Right renal cortex interstitium (tissue), 3 donors: ENCODE data around the gene USP48. TPM values are rescaled to one million over a fixed set of nuclear protein-coding genes. Genes with fewer than 3 reads are reported as not detected.
"Not testable (repeated sequence)": the region's sequence is repeated elsewhere in the genome, so short reads cannot be mapped to it uniquely, and the experiment has no call there.

Experiments used
- DNase-seq, 3 donors: peaks; one replicate each; pipeline ENCODE4 v3.0.0-alpha.2; 2013; ENCODE audit warnings: low read depth in 3 of 3, low spot score in 2 of 3
- polyA plus RNA-seq, 3 donors: library from polyadenylated mRNA; unstranded; fragments of 120-200 nt; gene quantifications; one replicate each; pipeline ENCODE4 v1.2.1, GENCODE V29; 2013; ENCODE audit not compliant: insufficient read length in 3 of 3

Gene USP48
- polyA plus RNA-seq, 3 donors, result 61.0 to 67.0 (median 64.7) TPM

DNA sequence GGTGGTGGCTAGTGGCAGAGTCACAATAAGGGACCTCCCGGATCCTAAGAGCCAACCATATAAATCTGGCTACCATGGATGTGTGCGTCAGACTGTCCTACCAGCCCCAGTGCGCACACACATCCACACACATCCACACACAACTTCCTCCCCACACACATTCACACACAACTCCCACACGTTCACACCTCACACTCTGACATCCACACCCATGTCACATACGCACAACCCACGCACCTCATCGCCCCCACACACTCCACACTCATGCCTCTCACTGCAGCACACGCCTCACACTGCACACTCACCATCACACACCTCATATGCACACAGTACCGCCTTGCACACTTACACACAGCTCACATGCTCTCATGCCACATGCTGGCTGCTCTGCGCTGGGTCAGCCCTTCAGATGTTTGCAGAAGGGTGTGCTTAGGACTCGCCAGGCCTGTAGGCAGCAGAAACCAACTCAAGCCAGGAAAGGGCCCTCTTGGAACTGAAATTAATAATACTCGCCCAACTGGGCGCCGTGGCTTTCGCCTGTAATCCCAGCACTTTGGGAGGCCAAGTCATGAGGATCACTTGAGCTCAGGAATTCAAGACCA lies 32.1 kb upstream of the USP48 start:
- DNase-seq, result no peak

DNA sequence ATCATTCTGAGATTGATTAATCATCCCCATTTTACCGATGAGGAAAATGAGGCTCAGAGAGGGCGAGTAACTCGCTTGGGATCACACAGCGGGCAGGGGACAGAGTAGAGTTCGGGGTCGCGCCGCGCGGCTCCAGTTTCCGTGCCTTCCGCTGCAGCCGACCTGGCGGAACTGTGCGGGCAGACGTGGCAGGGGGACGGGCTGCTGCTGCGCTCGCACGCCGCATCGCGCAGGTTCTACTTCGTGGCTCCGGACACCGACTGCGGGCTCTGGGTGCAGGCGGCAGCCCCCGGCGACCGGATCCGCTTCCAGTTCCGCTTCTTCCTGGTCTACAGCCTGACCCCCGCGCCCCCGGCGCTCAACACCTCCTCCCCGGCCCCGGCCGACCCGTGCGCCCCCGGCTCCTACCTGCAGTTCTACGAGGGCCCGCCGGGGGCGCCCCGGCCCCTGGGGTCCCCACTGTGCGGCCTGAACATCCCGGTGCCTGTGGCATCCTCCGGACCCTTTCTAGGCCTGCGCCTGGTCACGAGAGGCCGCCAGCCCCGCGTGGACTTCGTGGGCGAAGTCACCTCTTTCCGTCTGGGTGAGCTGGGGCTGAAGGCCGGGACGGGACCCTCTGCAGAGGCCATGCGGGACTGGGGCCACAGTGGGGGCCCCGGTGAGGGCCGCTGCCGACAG lies 31.4 kb upstream of the USP48 start:
- peak in 1 of 3 donors; percentile 4 for DNase-seq

DNA sequence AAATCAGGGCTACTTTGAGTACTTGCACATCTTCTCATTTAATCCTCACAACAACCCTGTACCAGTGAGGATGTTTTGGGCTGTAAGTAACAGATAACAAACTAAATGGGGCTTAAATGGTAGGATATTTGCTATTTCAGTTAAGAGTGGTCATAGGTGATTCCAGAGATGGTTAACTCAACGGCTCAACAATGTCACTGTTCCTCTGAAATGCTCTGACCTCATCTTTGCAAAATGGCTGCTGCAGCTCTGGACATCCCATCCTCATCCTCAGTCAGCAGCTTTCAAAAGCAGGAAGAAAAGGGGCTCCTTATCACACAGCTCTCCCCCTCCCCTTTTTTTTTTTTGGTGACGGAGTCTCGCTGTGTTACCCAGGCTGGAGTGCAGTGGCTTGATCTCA lies 30.6 kb upstream of the USP48 start:
- DNase-seq, result no peak

DNA sequence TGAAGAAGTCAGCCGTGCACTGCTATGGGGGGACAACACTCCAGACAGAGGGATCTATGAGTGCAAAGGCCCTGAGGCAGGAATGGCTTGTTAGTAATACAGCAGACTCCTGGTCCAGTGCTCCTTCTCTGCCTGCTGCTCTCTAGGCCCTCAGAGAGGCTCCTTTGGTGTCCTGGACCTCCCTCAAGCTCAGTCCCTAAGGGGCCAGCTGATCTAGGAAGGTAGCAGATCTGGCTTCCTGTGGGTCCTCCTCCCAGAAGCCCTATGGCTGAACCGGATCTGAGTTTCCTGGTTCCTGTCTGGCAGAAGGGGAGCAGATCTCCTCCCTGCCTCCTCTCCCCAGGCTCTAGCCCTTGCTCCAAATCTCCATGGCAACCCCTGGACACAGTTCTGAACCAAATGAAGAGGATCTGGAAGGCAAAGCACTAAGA lies 28.9 kb upstream of the USP48 start, which contains the start of gene LDLRAD2:
Gene LDLRAD2 (plus strand): TSS at position 391 of the 431 bp plus-strand sequence. CDS start 187 bp downstream, outside the sequence.
- no peak for DNase-seq

DNA sequence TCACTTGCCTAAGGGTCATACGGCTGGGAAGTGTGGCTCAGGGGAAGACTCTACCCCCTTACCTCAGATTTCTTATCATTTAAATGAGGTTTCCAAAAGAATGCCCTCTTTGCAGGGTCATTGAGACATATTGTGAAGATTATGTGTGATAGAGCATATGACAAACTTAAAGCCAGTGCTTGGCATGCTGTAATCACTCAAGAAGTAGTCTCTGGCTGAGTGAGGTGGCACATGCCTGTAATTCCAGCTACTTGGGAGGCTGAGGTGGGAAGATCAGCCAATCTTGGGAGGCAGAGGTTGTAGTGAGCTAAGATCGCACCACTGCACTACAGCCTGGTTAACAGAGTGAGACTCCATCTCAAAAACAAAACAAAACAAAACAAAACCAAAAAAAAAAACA lies 21.6 kb upstream of the USP48 start:
- DNase-seq, result no peak

DNA sequence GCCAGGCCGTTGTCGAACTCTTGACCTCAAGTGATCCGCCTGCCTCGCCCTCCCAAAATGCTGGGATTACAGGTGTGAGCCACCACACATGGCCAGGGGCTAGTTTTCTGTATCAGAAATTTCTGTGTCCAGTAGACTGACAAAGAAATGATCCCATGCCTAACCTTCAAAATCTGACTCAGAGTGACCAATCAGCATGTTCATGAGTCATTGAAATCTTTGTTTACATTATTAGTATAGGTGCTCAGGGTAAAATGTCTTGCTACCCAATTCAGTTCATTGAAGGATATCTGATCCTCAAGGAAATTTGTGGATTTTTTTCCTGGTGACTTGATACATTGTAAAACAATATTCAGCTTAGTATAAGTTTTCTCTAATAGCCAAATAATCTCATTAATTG lies 18.2 kb upstream of the USP48 start:
- DNase-seq, result no peak

DNA sequence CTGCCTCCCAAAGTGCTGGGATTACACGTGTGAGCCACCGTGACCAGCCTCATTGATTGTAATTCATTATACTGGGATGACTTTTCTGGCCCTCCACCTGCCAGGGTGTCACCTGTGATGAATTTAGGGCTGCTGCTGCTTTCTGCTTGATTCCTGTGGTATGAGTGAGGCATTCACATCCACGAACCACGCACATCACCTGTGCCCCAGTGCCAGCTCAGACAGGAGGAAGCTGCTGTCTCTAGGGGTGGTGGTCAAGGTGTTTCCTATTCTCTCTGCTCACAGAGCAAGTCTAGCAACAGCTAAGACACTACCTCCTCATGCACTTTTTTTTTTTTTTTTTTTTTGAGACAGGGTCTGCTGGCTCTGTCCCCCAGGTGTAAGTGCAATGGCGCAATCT lies 16.8 kb upstream of the USP48 start:
- DNase-seq, result no peak

DNA sequence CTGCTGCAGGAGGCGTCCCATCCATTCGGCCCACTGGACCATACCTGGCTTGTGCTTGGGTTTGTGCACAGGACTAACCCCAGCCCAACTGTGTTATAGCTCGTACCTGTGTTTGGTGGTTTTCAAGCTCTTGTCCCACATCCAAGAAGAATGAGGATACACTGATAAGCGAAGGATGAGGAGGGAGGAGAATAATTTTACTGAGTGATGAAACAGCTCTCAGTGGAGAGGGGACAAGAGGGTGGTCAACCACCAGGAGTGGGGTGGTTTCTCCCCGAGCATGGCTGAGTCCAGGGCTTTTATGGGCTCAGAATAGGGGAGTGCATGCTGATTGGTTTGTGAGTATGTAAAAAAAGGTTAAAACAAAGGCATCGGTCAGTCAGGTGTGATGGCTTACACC lies 12.1 kb upstream of the USP48 start:
- no peak for DNase-seq

DNA sequence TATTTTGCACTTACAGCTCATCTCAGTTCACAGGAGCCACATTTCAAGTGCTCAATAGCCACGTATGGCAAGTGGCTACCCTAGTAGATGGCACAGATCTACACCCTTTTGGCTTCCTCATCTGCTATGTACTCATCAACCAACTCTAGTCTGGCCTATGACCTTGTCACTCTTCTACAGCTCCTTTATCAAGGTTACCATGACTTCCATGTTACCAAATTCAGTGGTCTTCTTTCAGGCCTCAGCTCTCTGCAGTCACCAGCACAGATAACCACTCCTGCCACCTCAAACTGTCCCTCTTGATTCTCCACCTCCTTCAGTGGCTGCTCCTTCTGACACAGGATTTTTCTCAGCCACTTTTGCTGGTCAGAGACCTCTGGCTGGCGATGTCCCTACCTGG lies 11.7 kb upstream of the USP48 start:
- DNase-seq, result no peak

DNA sequence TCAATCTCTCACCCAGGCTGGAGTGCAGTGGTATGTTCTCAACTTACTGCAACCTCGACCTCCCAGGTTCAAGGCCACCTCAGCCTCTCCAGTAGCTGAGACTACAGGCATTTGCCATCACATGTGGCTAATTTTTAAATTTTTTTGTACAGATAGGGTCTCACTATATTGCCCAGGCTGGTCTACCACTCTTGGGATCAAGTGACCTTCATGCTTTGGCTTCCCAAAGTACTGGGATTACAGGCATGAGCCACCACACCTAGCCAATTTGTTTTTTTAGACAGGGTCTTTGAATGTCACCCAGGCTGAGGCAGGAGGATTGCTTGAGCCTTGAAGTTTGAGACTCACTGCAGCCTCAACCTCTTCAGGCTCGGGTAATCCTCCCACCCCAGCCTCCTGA lies 10.2 kb upstream of the USP48 start:
- DNase-seq, result no peak

DNA sequence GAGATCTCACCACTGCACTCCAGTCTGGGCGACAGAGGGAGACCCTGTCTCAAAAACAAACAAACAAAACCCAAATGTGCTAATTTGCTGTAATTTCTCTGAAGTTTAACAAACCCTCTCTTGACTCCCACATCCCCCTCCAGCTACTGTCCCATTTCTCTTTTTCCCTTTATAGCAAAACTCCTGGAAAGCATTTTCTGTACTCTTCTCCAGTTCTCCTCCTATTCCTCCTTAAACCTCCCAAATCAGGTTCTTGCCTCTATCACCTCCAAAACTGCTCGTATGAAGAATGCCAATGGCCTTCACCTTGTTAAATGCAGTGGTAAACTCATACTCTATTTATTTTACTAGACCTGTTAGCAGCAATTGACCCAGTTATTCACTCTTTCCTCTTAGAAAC lies 3.7 kb upstream of the USP48 start:
- no peak for DNase-seq

DNA sequence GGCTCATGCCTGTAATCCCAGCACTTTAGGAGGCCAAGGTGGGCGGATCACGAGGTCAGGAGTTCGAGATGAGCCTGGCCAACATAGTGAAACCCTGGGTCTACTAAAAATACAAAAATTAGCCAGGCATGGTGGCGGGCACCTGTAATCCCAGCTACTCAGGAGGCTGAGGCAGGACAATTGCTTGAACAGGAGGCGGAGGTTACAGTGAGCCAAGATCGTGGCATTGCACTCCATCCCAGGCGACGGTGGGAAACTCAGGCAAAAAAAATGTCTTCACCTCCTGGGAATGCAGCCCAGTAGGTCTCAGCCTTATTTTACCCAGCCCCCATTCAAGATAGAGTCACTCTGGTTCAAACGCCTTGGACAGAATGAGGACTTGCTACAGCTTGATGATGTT lies 2.8 kb upstream of the USP48 start:
- DNase-seq, result not testable (repeated sequence)

DNA sequence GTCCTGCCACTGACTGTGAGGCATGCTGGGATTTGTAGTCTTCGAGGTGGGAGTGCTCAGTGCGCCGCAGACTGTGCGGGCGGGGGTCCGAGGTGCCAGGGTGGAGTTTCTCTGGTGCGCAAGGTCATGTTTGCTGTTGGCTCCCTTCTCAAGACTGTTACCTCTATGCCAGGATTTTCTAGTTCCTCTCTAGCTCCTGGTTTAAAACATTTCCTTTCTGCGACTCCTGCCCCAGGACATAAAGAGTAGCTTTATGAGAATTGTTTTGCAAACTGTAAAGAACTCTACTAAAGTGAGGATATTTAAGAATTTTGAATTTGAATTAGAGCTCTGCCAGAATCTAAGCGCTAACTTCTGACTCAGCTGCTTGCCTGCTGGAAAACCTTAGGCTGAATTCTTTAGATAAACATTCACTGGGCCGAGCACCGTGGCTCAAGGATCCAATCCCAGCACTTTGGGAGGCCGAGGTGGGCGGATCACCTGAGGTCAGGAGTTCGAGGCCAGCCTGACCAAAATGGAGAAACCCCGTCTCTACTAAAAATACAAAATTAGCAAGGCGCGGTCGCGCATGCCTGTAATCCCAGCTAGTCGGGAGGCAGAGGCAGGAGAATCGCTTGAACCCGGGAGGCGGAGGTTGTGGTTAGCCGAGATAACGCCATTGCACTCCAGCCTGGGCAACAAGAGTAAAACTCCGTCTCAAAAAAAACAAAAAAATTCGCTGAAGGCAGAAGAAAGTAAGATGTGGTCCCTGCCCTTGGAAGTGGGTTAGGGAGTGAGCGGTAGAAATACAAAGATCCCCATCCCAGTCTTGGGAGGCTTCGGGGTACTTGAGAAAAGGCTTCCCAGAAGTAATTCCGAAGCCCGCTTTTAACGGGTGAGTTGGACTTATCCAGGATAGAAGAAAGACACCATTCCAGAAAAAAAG lies 992 bp upstream of the USP48 start:
- DNase-seq, result no peak

DNA sequence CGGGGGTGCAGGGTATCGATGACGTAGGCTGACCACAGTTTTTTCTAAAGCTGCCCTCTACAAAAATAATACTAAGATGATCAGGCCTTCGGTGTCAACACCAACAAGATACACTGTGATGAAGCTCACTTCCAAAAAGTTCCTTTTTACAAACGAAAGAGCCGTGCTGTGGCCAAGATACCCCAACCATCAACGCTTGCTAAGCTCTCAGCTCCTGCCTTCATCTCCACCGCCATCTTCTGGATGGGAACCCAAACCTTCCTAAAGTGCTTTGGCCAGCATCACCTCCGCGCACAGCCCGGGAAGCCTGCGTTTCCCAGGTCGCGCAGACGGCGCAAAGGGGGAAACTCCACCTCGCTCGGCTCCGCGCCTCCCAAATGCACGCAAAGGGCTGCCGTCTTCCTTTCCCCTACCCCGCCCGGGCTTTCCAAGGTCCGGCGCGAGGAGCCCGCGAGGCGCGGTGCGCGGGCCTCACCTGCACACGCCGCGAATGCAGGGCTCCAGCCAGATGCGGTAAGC lies 541 bp downstream of the USP48 start:
- peak; percentile 37 to 44 (median 38) for DNase-seq

DNA sequence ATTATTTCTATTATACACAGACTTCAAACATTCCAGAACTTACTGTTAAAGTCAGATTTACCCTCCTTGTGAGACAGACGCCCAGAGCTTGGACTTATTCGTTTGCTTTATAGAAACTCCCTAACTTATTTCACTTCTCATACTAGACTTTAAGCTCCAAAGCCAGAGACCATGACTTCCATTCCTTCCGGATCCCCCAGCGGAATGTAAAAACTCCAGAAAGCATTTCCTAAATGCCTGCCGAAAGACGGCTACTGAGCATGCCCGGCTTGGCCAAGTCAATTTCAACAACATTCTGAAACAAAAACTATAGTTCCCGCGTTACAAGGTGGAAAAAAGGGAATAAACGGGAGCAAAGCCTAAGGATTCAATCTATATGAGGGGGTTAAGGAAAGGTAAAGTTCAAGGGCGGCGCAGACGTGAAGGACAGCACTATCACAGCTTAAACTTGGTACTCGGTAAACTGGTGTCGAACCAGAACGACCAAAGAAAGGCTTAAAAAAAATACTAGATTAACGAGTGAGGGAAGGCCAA lies 1.1 kb downstream of the USP48 start:
- DNase-seq, result peak; percentile 31 to 47 (median 32)

DNA sequence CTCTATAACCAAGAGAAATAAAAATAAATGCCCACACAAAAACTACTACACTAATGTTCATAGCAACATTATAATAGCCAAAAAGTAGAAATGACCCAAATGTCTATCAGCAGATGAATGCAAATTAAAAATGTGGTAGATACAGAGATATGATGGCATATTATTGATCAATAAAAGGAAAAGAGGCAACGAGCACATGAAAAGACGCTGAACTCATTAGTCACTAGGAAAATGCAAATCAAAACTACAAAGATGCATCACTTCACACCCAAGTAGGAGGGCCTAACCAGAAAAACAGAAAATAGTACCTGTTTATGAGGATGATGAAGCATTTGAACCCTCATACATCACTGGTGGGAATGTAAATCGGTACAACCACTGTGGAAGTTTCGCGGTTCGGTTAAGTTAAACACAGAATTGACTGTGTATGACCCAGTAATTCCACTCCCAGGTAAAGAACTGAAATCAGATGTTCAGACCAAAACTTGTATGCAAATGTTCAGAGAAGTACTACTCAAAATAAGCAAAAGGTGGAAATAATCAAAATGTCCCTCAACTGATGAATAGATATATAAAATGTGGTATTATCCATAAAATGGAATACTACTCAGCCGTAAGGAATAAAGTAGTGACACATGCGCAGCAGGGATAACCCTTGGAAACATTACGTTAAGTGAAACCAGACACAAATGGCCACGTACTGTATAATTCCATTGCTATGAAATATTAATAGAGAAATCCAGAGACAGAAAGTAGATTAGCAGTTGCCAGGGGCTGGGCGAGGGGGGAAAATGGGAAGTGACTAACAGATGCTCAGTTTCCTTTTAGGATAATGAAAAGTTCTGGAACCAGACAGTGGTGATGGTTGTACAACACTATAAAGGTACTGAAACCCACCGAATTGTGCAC lies 3.1 kb downstream of the USP48 start:
- DNase-seq, result no peak

DNA sequence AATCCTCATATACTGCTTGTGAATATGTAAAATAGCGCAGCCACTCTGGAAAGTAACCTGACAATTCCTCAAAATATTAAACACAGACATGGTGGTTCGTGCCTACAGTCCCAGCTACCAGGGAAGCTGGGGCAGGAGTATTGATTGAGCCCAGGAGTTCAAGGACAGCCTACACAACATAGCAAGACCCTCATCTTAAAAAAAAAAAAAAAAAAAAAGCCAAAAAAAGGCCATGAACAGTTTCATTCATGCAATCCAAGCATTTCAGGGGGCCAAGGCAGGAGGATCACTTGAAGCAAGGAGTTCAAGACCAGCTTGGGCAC lies 4.6 kb downstream of the USP48 start:
- DNase-seq, result no peak

DNA sequence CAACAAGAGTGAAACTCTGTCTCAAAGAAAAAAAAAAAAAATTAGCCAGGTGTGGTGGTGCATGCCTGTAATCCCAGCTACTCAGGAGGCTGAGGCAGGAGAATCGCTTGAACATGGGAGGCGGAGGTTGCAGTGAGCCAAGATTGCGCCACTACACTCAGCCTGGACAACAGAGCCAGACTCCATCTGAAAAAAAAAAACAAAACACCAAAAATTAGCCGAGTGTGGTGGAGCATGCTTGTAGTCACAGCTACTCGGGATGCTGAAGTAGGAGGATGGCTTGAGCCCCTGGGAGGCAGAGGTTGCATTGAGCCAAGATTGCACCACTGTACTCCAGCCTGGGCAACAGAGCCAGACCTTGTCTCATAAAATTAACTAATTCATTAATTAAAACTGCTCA lies 6.0 kb downstream of the USP48 start:
- DNase-seq, result not testable (repeated sequence)

DNA sequence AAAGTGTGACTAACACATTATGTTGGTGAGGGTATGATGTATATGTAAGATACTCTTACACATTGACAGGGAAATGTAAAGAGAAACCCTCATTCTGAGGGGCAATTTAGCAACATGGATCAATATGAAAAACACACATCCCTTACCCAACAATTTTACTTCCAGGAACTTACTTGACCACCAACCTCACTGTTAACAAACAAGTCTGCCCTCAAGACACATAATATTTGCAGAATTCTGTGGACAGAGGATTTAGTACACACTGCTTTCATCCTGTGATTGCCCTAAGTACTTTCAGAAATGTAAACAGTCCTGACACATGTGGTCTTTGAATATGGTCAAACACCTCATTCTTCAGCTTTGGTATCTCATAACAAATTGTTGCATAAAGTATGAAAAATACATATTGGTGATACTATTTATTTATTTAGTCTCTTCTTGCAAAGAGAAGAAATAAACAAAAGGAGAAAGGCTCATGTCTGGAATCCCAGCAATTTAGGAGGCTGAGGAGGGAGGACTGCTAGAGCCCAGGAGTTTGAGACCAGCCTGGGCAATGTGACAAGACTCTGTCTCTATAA lies 6.9 kb downstream of the USP48 start:
- no peak for DNase-seq

DNA sequence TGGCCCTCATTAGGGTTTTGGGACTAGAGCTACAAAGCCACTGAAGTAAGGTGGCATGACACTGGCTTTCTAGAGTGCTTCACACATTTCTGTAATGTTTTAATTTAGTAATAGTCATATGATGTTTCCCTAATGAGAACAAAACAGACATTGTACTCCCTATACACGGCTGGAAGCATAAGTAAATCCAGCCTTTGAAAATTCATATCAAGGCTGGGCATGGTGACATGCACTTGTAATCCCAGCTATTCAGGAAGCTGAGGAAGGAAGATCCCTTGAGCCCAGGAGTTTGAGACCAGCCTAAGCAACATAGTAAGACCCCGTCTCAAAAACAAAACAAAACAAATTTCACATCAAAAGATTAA lies 7.4 kb downstream of the USP48 start:
- DNase-seq, result no peak
